ENCODE data around the gene EIF2S3. TPM values are rescaled to one million over a fixed set of nuclear protein-coding genes. Genes with fewer than 3 reads are reported as not detected.

Gene EIF2S3
- total RNA-seq, 1 donor from 2014 or later = 135 TPM

DNA sequence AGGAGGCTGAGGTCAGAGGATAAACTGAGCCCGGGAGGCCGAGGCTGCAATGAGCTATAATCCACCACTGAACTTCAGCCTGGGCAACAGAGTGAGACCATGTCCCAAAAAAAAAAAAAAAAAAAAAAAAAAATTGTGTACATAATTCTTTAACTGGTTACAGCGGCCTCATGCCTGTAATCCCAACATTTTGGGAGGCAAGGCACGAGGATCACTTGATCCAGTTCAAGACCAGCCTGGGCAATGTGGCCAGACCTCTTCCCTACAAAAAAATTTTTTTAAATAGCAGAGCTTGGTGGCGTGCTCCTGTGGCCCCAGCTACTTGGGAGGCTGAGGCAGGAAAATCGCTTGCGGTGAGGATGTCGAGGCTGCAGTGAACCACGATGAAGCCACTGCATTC lies 37.1 kb upstream of the EIF2S3 start:
- no peak overlapping the region for H3K4me3 ChIP-seq
- DNase-seq (no peak), ATAC-seq (no peak)
- H3K36me3 ChIP-seq = no peaks in the 10 kb centered on the region
- TF ChIP-seq, protein P1, sequence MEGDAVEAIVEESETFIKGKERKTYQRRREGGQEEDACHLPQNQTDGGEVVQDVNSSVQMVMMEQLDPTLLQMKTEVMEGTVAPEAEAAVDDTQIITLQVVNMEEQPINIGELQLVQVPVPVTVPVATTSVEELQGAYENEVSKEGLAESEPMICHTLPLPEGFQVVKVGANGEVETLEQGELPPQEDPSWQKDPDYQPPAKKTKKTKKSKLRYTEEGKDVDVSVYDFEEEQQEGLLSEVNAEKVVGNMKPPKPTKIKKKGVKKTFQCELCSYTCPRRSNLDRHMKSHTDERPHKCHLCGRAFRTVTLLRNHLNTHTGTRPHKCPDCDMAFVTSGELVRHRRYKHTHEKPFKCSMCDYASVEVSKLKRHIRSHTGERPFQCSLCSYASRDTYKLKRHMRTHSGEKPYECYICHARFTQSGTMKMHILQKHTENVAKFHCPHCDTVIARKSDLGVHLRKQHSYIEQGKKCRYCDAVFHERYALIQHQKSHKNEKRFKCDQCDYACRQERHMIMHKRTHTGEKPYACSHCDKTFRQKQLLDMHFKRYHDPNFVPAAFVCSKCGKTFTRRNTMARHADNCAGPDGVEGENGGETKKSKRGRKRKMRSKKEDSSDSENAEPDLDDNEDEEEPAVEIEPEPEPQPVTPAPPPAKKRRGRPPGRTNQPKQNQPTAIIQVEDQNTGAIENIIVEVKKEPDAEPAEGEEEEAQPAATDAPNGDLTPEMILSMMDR (IDR thresholded peaks at IDR 0.05) = no peak
- H3K27ac ChIP-seq = no peak overlapping the region
- intact Hi-C loops (cut with DNase I) = no loop called here
- H3K4me1 ChIP-seq = no peaks in the 10 kb centered on the region
- H3K27me3 ChIP-seq = no peaks in the 10 kb centered on the region
- H3K9me3 ChIP-seq = no peaks in the 10 kb centered on the region

- TF ChIP-seq, protein P1 (IDR thresholded peaks at IDR 0.05) = no peak
- Histone ChIP-seq H3K27ac (no peak overlapping the region), H3K4me1 (no peaks in the 10 kb centered on the region), H3K27me3 (no peaks in the 10 kb centered on the region), H3K9me3 (no peaks in the 10 kb centered on the region), H3K36me3 (no peaks in the 10 kb centered on the region), H3K4me3 (no peak overlapping the region)
- DNase-seq (no peak), ATAC-seq (no peak)
- intact Hi-C loops (cut with DNase I) = no loop called here
Observed at GRCh38 chrX:24018809-24019208, 35.9 kb upstream of the EIF2S3 start.

DNA sequence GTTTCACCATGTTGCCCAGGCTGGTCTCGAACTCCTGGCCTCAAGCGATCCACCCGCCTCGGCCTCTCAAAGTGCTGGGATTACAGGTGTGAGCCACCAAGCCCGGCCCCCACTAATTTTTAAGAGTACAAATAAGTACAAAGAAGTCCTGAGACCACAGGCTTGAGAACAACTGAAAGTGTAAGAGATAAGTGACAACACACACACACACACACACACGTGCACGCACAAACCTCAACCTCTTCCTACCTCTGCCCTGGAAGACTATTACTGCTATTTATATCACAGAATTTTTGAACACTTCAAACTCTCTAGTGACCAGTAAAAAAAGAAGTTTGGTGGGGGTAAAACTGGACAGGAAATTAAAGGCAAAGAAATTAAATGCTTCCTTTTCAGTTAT lies 35.3 kb upstream of the EIF2S3 start:
- Histone ChIP-seq H3K9me3 (no peaks in the 10 kb centered on the region), H3K4me3 (no peak overlapping the region), H3K27ac (no peak overlapping the region), H3K4me1 (no peaks in the 10 kb centered on the region), H3K36me3 (no peaks in the 10 kb centered on the region), H3K27me3 (no peaks in the 10 kb centered on the region)
- intact Hi-C loops (cut with DNase I) = no loop called here
- no peak for ATAC-seq
- TF ChIP-seq, protein P1 (IDR thresholded peaks at IDR 0.05) = no peak
- no peak for DNase-seq

DNA sequence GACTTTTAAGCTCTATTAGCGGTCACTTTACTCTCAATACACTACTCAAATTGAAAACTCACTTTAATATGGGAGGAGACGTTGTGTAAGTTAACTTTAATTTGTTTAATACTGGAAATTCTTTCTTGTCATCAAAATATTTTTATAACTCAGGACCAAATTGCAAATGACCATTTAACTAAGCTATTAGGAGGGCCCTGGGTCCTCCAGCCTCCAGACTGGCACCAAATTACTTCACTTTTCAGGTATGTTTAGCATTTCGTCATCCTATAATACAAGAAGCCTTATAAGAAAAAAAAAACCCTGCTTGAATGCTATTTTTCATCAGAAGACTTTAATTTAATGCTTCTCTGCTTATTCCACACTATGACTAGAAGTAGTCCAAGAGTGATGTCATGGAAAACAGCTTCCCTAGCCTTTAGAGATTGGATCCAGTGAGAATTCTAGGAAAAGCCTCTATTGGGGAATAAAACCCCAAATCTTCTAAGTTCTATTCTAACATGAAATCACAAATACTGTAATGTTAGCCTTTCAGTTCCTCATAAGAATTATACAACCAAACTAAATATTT lies 34.4 kb upstream of the EIF2S3 start:
- intact Hi-C loops (cut with DNase I) = no loop called here
- no peaks in the 10 kb centered on the region for H3K36me3 ChIP-seq
- DNase-seq (no peak), ATAC-seq (no peak)
- no peaks in the 10 kb centered on the region for H3K4me1 ChIP-seq
- no peaks in the 10 kb centered on the region for H3K27me3 ChIP-seq
- H3K4me3 ChIP-seq = no peak overlapping the region
- TF ChIP-seq, protein P1 (IDR thresholded peaks at IDR 0.05) = no peak
- H3K27ac ChIP-seq = no peak overlapping the region
- H3K9me3 ChIP-seq = no peaks in the 10 kb centered on the region

- Histone ChIP-seq H3K36me3 (no peaks in the 10 kb centered on the region), H3K27ac (no peak overlapping the region), H3K27me3 (no peaks in the 10 kb centered on the region), H3K9me3 (no peaks in the 10 kb centered on the region), H3K4me3 (peak overlapping the region; percentile 68), H3K4me1 (no peaks in the 10 kb centered on the region)
- intact Hi-C loops (cut with DNase I) = no loop called here
- no peak for DNase-seq
- TF ChIP-seq, protein P1 (IDR thresholded peaks at IDR 0.05) = no peak
- no peak for ATAC-seq
Observed at GRCh38 chrX:24023544-24023943, 31.2 kb upstream of the EIF2S3 start.

All from upper lobe of right lung (tissue), 1 donor.